Activated T-cell treated with anti-CD3 and anti-CD28 coated beads for 24 hours (primary cell): ENCODE results near the gene KLHL26.

Source experiments
- DNase-seq: peaks from one replicate; pipeline ENCODE4 v3.0.0-alpha.2; 2020; ENCODE audit warnings: low read depth

The KLHL26 gene

GRCh38 chr19:18616023-18616422 lies 20.8 kb upstream of the KLHL26 start:
- no peak for DNase-seq

GRCh38 chr19:18617562-18617961 lies 19.3 kb upstream of the KLHL26 start:
- DNase-seq = no peak

- DNase-seq = no peak
Measured at GRCh38 chr19:18618236-18618635, 18.6 kb upstream of the KLHL26 start.

- no peak for DNase-seq
Measured at GRCh38 chr19:18620311-18620710, 16.5 kb upstream of the KLHL26 start.

- no peak for DNase-seq
Measured at GRCh38 chr19:18620902-18621301, 15.9 kb upstream of the KLHL26 start.

GRCh38 chr19:18626906-18627305 lies 9.9 kb upstream of the KLHL26 start:
- DNase-seq = no peak

- DNase-seq = no peak
Measured at GRCh38 chr19:18629166-18630088, 7.4 kb upstream of the KLHL26 start.

- DNase-seq = no peak
Measured at GRCh38 chr19:18633321-18633720, 3.5 kb upstream of the KLHL26 start.

GRCh38 chr19:18634612-18635297 lies 2.1 kb upstream of the KLHL26 start:
- no peak for DNase-seq

GRCh38 chr19:18635831-18636182 lies 1.0 kb upstream of the KLHL26 start:
- DNase-seq = no peak

- DNase-seq = peak; percentile 99
Measured at GRCh38 chr19:18636183-18636968, 452 bp upstream of the KLHL26 start.

GRCh38 chr19:18637673-18638630 lies 1.1 kb downstream of the KLHL26 start:
- DNase-seq = no peak

GRCh38 chr19:18639706-18640243 lies 2.9 kb downstream of the KLHL26 start:
- no peak for DNase-seq

GRCh38 chr19:18644196-18645034 lies 7.6 kb downstream of the KLHL26 start:
- no peak for DNase-seq

GRCh38 chr19:18645035-18645511 lies 8.2 kb downstream of the KLHL26 start:
- no peak for DNase-seq

GRCh38 chr19:18646535-18647370 lies 9.9 kb downstream of the KLHL26 start:
- no peak for DNase-seq

GRCh38 chr19:18647371-18647767 lies 10.5 kb downstream of the KLHL26 start:
- no peak for DNase-seq

- no peak for DNase-seq
Measured at GRCh38 chr19:18647807-18648206, 11.0 kb downstream of the KLHL26 start.

- no peak for DNase-seq
Measured at GRCh38 chr19:18648973-18649315, 12.1 kb downstream of the KLHL26 start.
